ENCODE data around the gene ZNF688. TPM values are rescaled to one million over a fixed set of nuclear protein-coding genes. Genes with fewer than 3 reads are reported as not detected.

ZNF688 gene
- total and polyA plus RNA-seq, 2 of the 13 experiments (the other 11 are each of a cell fraction or from before 2014, with no cell fraction given) = 2.4 to 5.4 TPM

DNA sequence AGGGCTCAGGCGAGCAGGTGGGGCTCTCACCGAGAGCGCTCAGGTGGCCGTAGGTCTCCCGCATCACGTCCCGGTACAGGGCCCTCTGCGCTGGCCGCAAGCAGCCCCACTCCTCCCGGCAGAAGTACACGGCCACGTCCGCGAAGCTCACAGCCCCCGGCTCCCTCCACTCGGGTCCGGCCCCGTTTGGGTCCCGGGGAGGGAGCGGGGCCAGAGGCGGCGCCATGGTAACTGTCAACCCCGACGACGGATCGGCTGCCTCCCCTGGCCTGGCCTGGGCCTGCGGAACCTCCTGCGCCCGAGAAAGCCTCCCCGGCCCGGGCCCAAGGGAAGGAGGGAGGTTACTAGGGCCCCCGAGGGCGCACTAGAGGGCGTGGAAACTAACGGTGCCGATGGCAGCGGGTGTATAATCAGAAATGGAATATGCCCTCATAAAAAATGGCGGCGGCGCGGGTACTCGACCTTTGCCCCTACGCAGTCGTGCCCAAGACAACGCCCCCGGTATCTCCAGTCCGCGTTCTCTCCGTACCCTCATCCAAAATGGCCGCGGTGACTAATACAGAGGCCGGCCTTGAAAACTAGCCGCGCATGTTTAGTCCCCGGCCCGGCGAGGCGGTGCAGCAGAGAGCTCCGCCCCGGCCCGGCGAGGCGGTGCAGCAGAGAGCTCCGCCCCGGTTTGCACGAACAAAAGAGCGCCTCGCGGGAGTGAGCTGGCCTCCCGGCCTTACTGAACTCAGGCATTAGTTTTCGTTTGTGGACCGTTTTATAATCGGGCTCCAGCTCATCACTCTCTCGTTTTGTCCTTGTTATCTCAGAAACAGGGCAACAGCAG lies 13.3 kb downstream of the ZNF688 start, which contains the start of gene ZNF764 (continued):
- TF ChIP-seq, protein P1, sequence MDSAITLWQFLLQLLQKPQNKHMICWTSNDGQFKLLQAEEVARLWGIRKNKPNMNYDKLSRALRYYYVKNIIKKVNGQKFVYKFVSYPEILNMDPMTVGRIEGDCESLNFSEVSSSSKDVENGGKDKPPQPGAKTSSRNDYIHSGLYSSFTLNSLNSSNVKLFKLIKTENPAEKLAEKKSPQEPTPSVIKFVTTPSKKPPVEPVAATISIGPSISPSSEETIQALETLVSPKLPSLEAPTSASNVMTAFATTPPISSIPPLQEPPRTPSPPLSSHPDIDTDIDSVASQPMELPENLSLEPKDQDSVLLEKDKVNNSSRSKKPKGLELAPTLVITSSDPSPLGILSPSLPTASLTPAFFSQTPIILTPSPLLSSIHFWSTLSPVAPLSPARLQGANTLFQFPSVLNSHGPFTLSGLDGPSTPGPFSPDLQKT (CRISPR knock-in tag; IDR thresholded peaks at IDR 0.05; ENCODE audit: borderline replicate concordance) = no peak
- TF ChIP-seq MATR3 (CRISPR knock-in tag; IDR thresholded peaks at IDR 0.05) (0 out of 2 replicates have a peak, but pooled peaks have one; percentile 29), MAF1 (CRISPR knock-in tag; IDR thresholded peaks at IDR 0.05; ENCODE audit: borderline replicate concordance) (peak; percentile 21; the same call in 1 of the 2 replicates), TBX2 (CRISPR knock-in tag; IDR thresholded peaks at IDR 0.05; ENCODE audit: borderline replicate concordance) (peak; percentile 53; the same call in 1 of the 2 replicates), ERF (CRISPR knock-in tag; IDR thresholded peaks at IDR 0.05) (peak; percentile 86; the same call in 1 of the 2 replicates), HNRNPLL (IDR thresholded peaks at IDR 0.05; ENCODE audit: low read depth, low read length, poor library complexity, severe bottlenecking) (peak; percentile 94), NRL (CRISPR knock-in tag; IDR thresholded peaks at IDR 0.05; ENCODE audit: borderline replicate concordance) (peak; percentile 87; the same call in 1 of the 2 replicates), PHF8 (CRISPR knock-in tag; IDR thresholded peaks at IDR 0.05) (peak; percentile 98), ZNF468 (CRISPR knock-in tag; IDR thresholded peaks at IDR 0.05) (peak; percentile 50; the same call in 1 of the 2 replicates), SNAI1 (CRISPR knock-in tag; IDR thresholded peaks at IDR 0.05; ENCODE audit: borderline replicate concordance) (peak; percentile 99), ATF1 (CRISPR knock-in tag; IDR thresholded peaks at IDR 0.05) (peak; percentile 79), SPEN (CRISPR knock-in tag; IDR thresholded peaks at IDR 0.05; ENCODE audit: low read depth) (peak; percentile 30), ZNF556 (CRISPR knock-in tag; IDR thresholded peaks at IDR 0.05; ENCODE audit: borderline replicate concordance) (peak; percentile 73; the same call in 1 of the 2 replicates), POLR2G (IDR thresholded peaks at IDR 0.05; ENCODE audit: low read depth, low read length) (peak; percentile 89), TCF12 (IDR thresholded peaks at IDR 0.05) (no peak), TCF12 (CRISPR knock-in tag; IDR thresholded peaks at IDR 0.05) (peak; percentile 92), ZFP82 (CRISPR knock-in tag; IDR thresholded peaks at IDR 0.05; ENCODE audit: borderline replicate concordance) (peak; percentile 70; the same call in 1 of the 2 replicates)
- TF ChIP-seq, protein P2, sequence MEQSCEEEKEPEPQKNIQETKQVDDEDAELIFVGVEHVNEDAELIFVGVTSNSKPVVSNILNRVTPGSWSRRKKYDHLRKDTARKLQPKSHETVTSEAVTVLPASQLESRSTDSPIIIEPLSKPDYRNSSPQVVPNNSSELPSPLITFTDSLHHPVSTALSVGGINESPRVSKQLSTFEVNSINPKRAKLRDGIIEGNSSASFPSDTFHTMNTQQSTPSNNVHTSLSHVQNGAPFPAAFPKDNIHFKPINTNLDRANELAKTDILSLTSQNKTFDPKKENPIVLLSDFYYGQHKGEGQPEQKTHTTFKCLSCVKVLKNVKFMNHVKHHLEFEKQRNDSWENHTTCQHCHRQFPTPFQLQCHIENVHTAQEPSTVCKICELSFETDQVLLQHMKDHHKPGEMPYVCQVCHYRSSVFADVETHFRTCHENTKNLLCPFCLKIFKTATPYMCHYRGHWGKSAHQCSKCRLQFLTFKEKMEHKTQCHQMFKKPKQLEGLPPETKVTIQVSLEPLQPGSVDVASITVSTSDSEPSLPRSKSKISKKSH (CRISPR knock-in tag; IDR thresholded peaks at IDR 0.05; ENCODE audit: borderline replicate concordance) = peak; percentile 75
- TF ChIP-seq, protein P3, sequence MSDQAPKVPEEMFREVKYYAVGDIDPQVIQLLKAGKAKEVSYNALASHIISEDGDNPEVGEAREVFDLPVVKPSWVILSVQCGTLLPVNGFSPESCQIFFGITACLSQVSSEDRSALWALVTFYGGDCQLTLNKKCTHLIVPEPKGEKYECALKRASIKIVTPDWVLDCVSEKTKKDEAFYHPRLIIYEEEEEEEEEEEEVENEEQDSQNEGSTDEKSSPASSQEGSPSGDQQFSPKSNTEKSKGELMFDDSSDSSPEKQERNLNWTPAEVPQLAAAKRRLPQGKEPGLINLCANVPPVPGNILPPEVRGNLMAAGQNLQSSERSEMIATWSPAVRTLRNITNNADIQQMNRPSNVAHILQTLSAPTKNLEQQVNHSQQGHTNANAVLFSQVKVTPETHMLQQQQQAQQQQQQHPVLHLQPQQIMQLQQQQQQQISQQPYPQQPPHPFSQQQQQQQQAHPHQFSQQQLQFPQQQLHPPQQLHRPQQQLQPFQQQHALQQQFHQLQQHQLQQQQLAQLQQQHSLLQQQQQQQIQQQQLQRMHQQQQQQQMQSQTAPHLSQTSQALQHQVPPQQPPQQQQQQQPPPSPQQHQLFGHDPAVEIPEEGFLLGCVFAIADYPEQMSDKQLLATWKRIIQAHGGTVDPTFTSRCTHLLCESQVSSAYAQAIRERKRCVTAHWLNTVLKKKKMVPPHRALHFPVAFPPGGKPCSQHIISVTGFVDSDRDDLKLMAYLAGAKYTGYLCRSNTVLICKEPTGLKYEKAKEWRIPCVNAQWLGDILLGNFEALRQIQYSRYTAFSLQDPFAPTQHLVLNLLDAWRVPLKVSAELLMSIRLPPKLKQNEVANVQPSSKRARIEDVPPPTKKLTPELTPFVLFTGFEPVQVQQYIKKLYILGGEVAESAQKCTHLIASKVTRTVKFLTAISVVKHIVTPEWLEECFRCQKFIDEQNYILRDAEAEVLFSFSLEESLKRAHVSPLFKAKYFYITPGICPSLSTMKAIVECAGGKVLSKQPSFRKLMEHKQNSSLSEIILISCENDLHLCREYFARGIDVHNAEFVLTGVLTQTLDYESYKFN (CRISPR knock-in tag; conservative IDR thresholded peaks at IDR 0.05) = peak; percentile 72
- TF ChIP-seq, protein P4, sequence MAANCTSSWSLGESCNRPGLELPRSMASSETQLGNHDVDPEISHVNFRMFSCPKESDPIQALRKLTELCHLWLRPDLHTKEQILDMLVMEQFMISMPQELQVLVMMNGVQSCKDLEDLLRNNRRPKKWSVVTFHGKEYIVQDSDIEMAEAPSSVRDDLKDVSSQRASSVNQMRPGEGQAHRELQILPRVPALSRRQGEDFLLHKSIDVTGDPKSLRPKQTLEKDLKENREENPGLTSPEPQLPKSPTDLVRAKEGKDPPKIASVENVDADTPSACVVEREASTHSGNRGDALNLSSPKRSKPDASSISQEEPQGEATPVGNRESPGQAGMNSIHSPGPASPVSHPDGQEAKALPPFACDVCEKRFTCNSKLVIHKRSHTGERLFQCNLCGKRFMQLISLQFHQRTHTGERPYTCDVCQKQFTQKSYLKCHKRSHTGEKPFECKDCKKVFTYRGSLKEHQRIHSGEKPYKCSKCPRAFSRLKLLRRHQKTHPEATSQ (CRISPR knock-in tag; IDR thresholded peaks at IDR 0.05; ENCODE audit: borderline replicate concordance) = no peak

Data from HepG2 (cell line).